Measurements from ENCODE around the gene SHB.
"Not testable (repeated sequence)": the region's sequence is repeated elsewhere in the genome, so short reads cannot be mapped to it uniquely, and the experiment has no call there.

- TF ChIP-seq, protein P1, sequence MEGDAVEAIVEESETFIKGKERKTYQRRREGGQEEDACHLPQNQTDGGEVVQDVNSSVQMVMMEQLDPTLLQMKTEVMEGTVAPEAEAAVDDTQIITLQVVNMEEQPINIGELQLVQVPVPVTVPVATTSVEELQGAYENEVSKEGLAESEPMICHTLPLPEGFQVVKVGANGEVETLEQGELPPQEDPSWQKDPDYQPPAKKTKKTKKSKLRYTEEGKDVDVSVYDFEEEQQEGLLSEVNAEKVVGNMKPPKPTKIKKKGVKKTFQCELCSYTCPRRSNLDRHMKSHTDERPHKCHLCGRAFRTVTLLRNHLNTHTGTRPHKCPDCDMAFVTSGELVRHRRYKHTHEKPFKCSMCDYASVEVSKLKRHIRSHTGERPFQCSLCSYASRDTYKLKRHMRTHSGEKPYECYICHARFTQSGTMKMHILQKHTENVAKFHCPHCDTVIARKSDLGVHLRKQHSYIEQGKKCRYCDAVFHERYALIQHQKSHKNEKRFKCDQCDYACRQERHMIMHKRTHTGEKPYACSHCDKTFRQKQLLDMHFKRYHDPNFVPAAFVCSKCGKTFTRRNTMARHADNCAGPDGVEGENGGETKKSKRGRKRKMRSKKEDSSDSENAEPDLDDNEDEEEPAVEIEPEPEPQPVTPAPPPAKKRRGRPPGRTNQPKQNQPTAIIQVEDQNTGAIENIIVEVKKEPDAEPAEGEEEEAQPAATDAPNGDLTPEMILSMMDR (IDR thresholded peaks at IDR 0.05; ENCODE audit: low read depth, low read length) = not testable (repeated sequence)
- not testable (repeated sequence) for TF ChIP-seq EZH2phosphoT487 (IDR thresholded peaks at IDR 0.05; ENCODE audit: low read depth)
Measured at GRCh38 chr9:37909836-37910235, 159.2 kb downstream of the SHB start.
